ENCODE data around the gene ATG2A. TPM values are rescaled to one million over a fixed set of nuclear protein-coding genes. Genes with fewer than 3 reads are reported as not detected.
A peak's percentile ranks its signal among the peaks of the same experiment; 100 is the strongest.

ATG2A gene
- total RNA-seq, 1 donor, result 25.7 TPM

DNA sequence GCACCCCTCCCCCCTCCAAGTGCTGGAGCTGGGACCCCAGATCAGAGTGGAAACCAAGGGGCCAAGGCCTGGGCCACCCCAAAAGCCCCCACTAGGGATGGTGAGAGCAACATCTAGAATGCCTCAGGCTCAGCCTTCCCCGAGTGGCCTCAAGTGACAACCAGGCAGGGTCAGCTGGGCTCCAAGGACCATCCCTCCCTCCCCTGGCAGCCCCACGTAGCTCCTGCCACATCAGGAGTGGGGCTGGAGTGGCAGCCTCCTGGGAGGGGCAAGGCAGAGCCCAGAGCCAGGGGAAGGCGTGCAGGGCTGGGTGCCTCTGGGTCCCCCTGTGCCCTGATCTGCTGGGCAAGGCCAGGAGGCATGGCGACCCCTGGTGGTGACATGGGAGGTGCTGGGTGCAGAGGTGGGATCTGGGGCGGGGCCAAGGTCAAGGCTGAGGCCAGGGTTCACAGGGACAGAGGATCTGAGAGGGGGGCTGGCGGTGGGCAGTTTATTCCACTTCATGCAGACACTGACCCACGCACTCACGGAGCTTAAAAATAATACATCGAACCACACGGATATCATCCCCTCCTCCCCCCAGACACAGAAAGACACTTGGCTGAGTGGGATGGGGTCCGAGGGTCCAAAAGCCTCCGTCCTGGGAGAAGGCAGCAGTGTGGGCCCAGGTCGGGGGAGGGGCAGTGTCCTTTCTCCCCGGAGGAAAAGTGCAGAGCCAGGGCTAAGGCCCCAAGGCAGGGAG, 22.8 kb downstream of the ATG2A start:
- peak; percentile 98 for DNase-seq (ENCODE audit: insufficient read length, low spot score, missing footprints)
- H3K4me3 ChIP-seq (ENCODE audit: insufficient read depth, low read length), result no peak overlapping the region
- no peak overlapping the region for H2AFZ ChIP-seq (ENCODE audit: low read length)
- H3K9me3 ChIP-seq (ENCODE audit: low read depth, low read length), result no peaks in the 10 kb centered on the region
- no peaks in the 10 kb centered on the region for H3K27me3 ChIP-seq (ENCODE audit: insufficient read depth, low read length)
- H3K79me2 ChIP-seq (ENCODE audit: insufficient read depth, low read length), result no peaks in the 10 kb centered on the region
- no peak overlapping the region for H3K4me2 ChIP-seq (ENCODE audit: insufficient read depth, low read length)
- TF ChIP-seq CTCF (IDR thresholded peaks at IDR 0.05; ENCODE audit: extremely low read depth, low read depth, low read length), result peak; percentile 84
- H4K20me1 ChIP-seq (ENCODE audit: insufficient read depth, low read length), result no peaks in the 10 kb centered on the region
- H3K36me3 ChIP-seq (ENCODE audit: insufficient read depth, low read length), result peaks cover 12% of the 10 kb centered on the region
- no peaks in the 10 kb centered on the region for H3K4me1 ChIP-seq (ENCODE audit: insufficient read depth, low read length)
- H3K27ac ChIP-seq (ENCODE audit: low read depth, low read length), result no peak overlapping the region

DNA sequence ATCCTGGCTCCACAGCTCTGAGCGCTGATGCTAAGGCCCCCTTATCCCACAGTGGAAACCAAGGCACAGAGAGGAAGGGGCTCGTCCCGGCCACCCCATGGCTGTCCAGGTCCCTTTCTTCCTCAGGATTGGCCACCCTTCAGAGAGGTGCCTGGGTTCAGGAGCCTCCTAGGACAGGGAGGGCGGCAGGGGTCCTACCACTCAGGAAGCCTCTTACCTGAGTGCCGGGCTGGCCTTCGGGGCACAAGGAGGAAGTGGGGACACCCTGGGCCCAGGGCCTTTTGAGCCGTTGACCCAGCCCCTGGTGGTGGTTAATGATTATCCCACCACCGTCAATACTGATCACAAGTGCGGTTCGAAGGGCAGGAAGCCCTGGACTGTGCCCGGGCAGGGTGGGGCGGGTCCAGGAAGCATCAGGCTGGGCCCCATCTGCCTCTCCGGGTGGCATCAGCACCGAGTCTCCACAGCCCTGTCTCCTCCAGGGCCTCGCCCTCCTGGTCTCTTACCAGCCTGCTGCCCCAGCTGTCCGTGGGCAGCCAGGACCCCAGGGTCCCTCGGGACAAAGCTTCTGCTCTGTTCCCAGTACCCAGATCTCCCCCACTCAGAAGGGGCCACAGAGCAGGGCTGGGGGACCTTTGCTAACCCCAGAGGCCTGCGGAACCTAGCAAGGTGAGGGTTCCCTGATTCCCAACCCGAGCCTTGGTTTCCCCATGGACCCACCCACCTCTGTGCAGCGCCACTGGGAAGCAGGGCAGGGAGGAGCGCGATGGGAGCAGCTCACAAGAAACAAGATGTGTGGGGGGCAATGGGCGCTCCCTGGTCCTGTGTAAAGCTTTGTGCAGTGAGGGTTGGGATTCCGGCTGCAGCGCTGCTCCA, 23.6 kb downstream of the ATG2A start:
- peaks cover 11% of the 10 kb centered on the region for H3K36me3 ChIP-seq (ENCODE audit: insufficient read depth, low read length)
- H3K4me3 ChIP-seq (ENCODE audit: insufficient read depth, low read length), result no peak overlapping the region
- H3K79me2 ChIP-seq (ENCODE audit: insufficient read depth, low read length), result no peaks in the 10 kb centered on the region
- DNase-seq (ENCODE audit: insufficient read length, low spot score, missing footprints), result no peak
- no peaks in the 10 kb centered on the region for H3K27me3 ChIP-seq (ENCODE audit: insufficient read depth, low read length)
- no peaks in the 10 kb centered on the region for H4K20me1 ChIP-seq (ENCODE audit: insufficient read depth, low read length)
- no peaks in the 10 kb centered on the region for H3K9me3 ChIP-seq (ENCODE audit: low read depth, low read length)
- no peak for TF ChIP-seq CTCF (IDR thresholded peaks at IDR 0.05; ENCODE audit: extremely low read depth, low read depth, low read length)
- no peak overlapping the region for H2AFZ ChIP-seq (ENCODE audit: low read length)
- H3K4me1 ChIP-seq (ENCODE audit: insufficient read depth, low read length), result no peaks in the 10 kb centered on the region
- H3K4me2 ChIP-seq (ENCODE audit: insufficient read depth, low read length), result no peak overlapping the region
- H3K27ac ChIP-seq (ENCODE audit: low read depth, low read length), result no peak overlapping the region

DNA sequence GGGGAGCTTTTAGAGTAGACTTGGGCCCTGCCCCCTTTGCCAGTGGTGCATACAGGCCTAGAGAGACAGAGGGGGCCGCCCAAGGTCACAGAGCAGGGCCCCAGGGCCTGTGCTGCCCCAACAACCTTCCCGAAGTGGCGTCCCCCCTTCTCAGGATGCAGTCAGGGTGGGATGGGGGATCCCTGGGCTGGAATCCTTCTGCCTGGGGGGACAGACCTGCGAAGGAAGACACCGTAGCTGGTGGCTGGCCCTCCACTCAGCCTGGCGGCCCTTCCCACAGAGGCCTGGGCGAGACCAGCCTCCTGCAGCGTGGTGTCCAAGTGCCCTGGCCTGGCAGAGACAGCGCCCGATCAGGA, 24.2 kb downstream of the ATG2A start:
- H2AFZ ChIP-seq (ENCODE audit: low read length), result no peak overlapping the region
- no peaks in the 10 kb centered on the region for H4K20me1 ChIP-seq (ENCODE audit: insufficient read depth, low read length)
- H3K9me3 ChIP-seq (ENCODE audit: low read depth, low read length), result no peaks in the 10 kb centered on the region
- DNase-seq (ENCODE audit: insufficient read length, low spot score, missing footprints), result no peak
- H3K27me3 ChIP-seq (ENCODE audit: insufficient read depth, low read length), result no peaks in the 10 kb centered on the region
- H3K79me2 ChIP-seq (ENCODE audit: insufficient read depth, low read length), result no peaks in the 10 kb centered on the region
- no peak overlapping the region for H3K4me2 ChIP-seq (ENCODE audit: insufficient read depth, low read length)
- H3K4me1 ChIP-seq (ENCODE audit: insufficient read depth, low read length), result no peaks in the 10 kb centered on the region
- no peak overlapping the region for H3K4me3 ChIP-seq (ENCODE audit: insufficient read depth, low read length)
- no peak for TF ChIP-seq CTCF (IDR thresholded peaks at IDR 0.05; ENCODE audit: extremely low read depth, low read depth, low read length)
- H3K36me3 ChIP-seq (ENCODE audit: insufficient read depth, low read length), result peaks cover 5% of the 10 kb centered on the region
- no peak overlapping the region for H3K27ac ChIP-seq (ENCODE audit: low read depth, low read length)

- H3K4me2 ChIP-seq (ENCODE audit: insufficient read depth, low read length), result no peak overlapping the region
Observed at GRCh38 chr11:64892411-64892831, 24.6 kb downstream of the ATG2A start.

More at GRCh38 chr11:64892411-64892831, 24.6 kb downstream of the ATG2A start:
- Histone ChIP-seq H4K20me1 (ENCODE audit: insufficient read depth, low read length) (no peaks in the 10 kb centered on the region), H3K4me3 (ENCODE audit: insufficient read depth, low read length) (no peak overlapping the region), H3K36me3 (ENCODE audit: insufficient read depth, low read length) (peaks cover 5% of the 10 kb centered on the region), H3K9me3 (ENCODE audit: low read depth, low read length) (no peaks in the 10 kb centered on the region), H3K27me3 (ENCODE audit: insufficient read depth, low read length) (no peaks in the 10 kb centered on the region), H3K4me1 (ENCODE audit: insufficient read depth, low read length) (no peaks in the 10 kb centered on the region), H3K79me2 (ENCODE audit: insufficient read depth, low read length) (no peaks in the 10 kb centered on the region), H2AFZ (ENCODE audit: low read length) (no peak overlapping the region), H3K27ac (ENCODE audit: low read depth, low read length) (no peak overlapping the region)
- DNase-seq (ENCODE audit: insufficient read length, low spot score, missing footprints), result no peak
- no peak for TF ChIP-seq CTCF (IDR thresholded peaks at IDR 0.05; ENCODE audit: extremely low read depth, low read depth, low read length)
